Endothelial cell of umbilical vein (primary cell): ENCODE results near the gene SOX30.

Source experiments
- FOS ChIP-seq: IDR thresholded peaks from 2 replicates; pipeline ENCODE4 v1.6.1; 2011; ENCODE audit warnings: mild to moderate bottlenecking, low read length, moderate library complexity, borderline replicate concordance; ENCODE audit not compliant: insufficient read depth
- JUN ChIP-seq: IDR thresholded peaks from 2 replicates; pipeline ENCODE4 v1.6.1; 2011; ENCODE audit warnings: borderline replicate concordance, low read depth; ENCODE audit not compliant: insufficient read length, insufficient read depth
- MYC ChIP-seq: IDR thresholded peaks from one replicate; pipeline ENCODE4 v1.6.1; 2011; ENCODE audit warnings: mild to moderate bottlenecking, low read depth, low read length
- POLR2A ChIP-seq: IDR thresholded peaks from 2 replicates; pipeline ENCODE4 v1.6.1; 2012; ENCODE audit warnings: low read depth, mild to moderate bottlenecking, control low read depth, low read length
- TF ChIP-seq, protein P1 (sequence below), 2 donors: IDR thresholded peaks; 1 replicate in 1 of 2; 2 replicates in 1 of 2; pipeline ENCODE4 v1.5.1; 2011; ENCODE audit warnings: low read length in 2 of 2, mild to moderate bottlenecking in 2 of 2, moderate library complexity in 2 of 2, control low read depth in 1 of 2, inconsistent platforms in 1 of 2, low read depth in 1 of 2; ENCODE audit not compliant: insufficient read depth in 1 of 2; ENCODE audit errors: extremely low read depth in 1 of 2

DNA sequence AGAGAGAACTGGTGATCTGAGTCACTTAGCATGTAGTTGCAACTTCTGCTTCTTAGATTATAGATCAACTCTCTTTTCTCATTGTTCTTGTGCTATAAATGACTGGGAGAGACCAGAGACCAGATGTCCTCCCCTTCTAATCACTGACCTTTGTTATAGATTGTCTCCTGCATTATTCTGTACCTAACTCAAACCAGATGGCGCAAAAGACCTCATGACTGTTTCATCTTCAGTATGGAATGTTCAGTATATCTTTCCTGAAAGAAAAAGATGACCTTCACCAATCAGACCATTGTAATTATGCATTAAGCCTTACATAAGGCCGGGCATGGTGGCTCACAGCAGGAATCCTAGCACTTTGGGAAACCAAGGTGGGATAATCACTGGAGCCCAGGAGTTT, 46.2 kb downstream of the SOX30 start:
- TF ChIP-seq MYC (no peak), POLR2A (no peak), JUN (no peak), FOS (no peak)
- TF ChIP-seq, protein P1, sequence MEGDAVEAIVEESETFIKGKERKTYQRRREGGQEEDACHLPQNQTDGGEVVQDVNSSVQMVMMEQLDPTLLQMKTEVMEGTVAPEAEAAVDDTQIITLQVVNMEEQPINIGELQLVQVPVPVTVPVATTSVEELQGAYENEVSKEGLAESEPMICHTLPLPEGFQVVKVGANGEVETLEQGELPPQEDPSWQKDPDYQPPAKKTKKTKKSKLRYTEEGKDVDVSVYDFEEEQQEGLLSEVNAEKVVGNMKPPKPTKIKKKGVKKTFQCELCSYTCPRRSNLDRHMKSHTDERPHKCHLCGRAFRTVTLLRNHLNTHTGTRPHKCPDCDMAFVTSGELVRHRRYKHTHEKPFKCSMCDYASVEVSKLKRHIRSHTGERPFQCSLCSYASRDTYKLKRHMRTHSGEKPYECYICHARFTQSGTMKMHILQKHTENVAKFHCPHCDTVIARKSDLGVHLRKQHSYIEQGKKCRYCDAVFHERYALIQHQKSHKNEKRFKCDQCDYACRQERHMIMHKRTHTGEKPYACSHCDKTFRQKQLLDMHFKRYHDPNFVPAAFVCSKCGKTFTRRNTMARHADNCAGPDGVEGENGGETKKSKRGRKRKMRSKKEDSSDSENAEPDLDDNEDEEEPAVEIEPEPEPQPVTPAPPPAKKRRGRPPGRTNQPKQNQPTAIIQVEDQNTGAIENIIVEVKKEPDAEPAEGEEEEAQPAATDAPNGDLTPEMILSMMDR (IDR thresholded peaks at IDR 0.05; ENCODE audit: extremely low read depth in 1 of 2, insufficient read depth in 1 of 2, low read depth in 1 of 2, low read length in 2 of 2) = no peak
